Neural progenitor cell (in vitro differentiated cells): ENCODE results near the gene ZNF618. TPM values are rescaled to one million over a fixed set of nuclear protein-coding genes. Genes with fewer than 3 reads are reported as not detected.

ENCODE experiments used
- DNase-seq: peaks from one replicate; pipeline ENCODE4 v3.0.0-alpha.2; 2016; ENCODE audit warnings: low spot score
- H2AFZ ChIP-seq: fragments of 200-600 bp; sonication (generic); replicated peaks from 2 replicates; pipeline ENCODE4 v1.6.1; 2016; ENCODE audit warnings: antibody characterized with exemption
- H3F3A ChIP-seq: fragments of 200-600 bp; sonication (generic); 2 replicates; pipeline ENCODE4 v1.6.1; 2016; ENCODE audit warnings: antibody characterized with exemption, low read depth
- H3K27ac ChIP-seq: fragments of 200-600 bp; sonication (generic); 2 replicates; pipeline ENCODE4 v1.5.1; 2016; ENCODE audit warnings: mild to moderate bottlenecking
- H3K27me3 ChIP-seq: fragments of 200-600 bp; sonication (generic); 2 replicates; pipeline ENCODE4 v1.6.1; 2016; ENCODE audit warnings: mild to moderate bottlenecking, moderate library complexity
- H3K36me3 ChIP-seq: fragments of 200-600 bp; sonication (generic); 2 replicates; pipeline ENCODE4 v1.5.1; 2016
- H3K4me1 ChIP-seq: fragments of 200-600 bp; sonication (generic); 2 replicates; pipeline ENCODE4 v1.6.1; 2016; ENCODE audit warnings: mixed run types
- H3K4me2 ChIP-seq: fragments of 200-600 bp; sonication (generic); 2 replicates; pipeline ENCODE4 v1.6.1; 2016
- H3K4me3 ChIP-seq: fragments of 200-600 bp; sonication (generic); 2 replicates; pipeline ENCODE4 v1.5.1; 2016
- H3K79me2 ChIP-seq: fragments of 200-600 bp; sonication (generic); 2 replicates; pipeline ENCODE4 v1.6.1; 2016; ENCODE audit warnings: low read depth
- H3K9ac ChIP-seq: fragments of 200-600 bp; sonication (generic); 2 replicates; pipeline ENCODE4 v1.6.1; 2016
- H3K9me3 ChIP-seq: fragments of 200-600 bp; sonication (generic); 2 replicates; pipeline ENCODE4 v1.5.1; 2016; ENCODE audit warnings: low read depth
- H4K20me1 ChIP-seq: fragments of 200-600 bp; sonication (generic); 2 replicates; pipeline ENCODE4 v1.6.1; 2016; ENCODE audit warnings: low read depth
- H3K27ac Mint-ChIP-seq: 3 replicates; pipeline ENCODE4 v1.8.0; 2021; ENCODE audit warnings: mixed read lengths
- H3K27me3 Mint-ChIP-seq: 2 replicates; pipeline ENCODE4 v1.8.0; 2022; ENCODE audit warnings: low read depth, mild to moderate bottlenecking, inconsistent platforms, moderate library complexity, mixed read lengths; ENCODE audit not compliant: insufficient read depth
- H3K36me3 Mint-ChIP-seq: 3 replicates; pipeline ENCODE4 v1.8.0; 2021; ENCODE audit warnings: mixed read lengths
- H3K4me1 Mint-ChIP-seq: 3 replicates; pipeline ENCODE4 v1.8.0; 2021; ENCODE audit warnings: mixed read lengths
- H3K4me3 Mint-ChIP-seq: 3 replicates; pipeline ENCODE4 v1.8.0; 2021; ENCODE audit warnings: mild to moderate bottlenecking, moderate library complexity, mixed read lengths
- H3K9me3 Mint-ChIP-seq: 3 replicates; pipeline ENCODE4 v1.8.0; 2020; ENCODE audit warnings: mixed read lengths
- EZH2 ChIP-seq: fragments of 200-600 bp; sonication (generic); IDR thresholded peaks from 2 replicates; pipeline ENCODE4 v1.6.1; 2017; ENCODE audit warnings: antibody characterized with exemption, mild to moderate bottlenecking, moderate library complexity
- EZH2phosphoT487 ChIP-seq: fragments of 200-600 bp; sonication (generic); IDR thresholded peaks from 2 replicates; pipeline ENCODE4 v1.6.1; 2017; ENCODE audit warnings: antibody characterized with exemption
- total RNA-seq: library from RNA; depleted of rRNA; stranded (reverse); fragments of >200 nt; gene quantifications from 2 replicates; pipeline ENCODE4 v1.2.3, GENCODE V29; 2015; ENCODE audit warnings: low replicate concordance
- TF ChIP-seq, protein P1 (sequence below): fragments of 200-600 bp; sonication (generic); IDR thresholded peaks from 2 replicates; pipeline ENCODE4 v1.5.1; 2017; ENCODE audit warnings: antibody characterized with exemption, mild to moderate bottlenecking

The ZNF618 gene
- total RNA-seq, 1 donor from 2014 or later, result 10.5 TPM

DNA sequence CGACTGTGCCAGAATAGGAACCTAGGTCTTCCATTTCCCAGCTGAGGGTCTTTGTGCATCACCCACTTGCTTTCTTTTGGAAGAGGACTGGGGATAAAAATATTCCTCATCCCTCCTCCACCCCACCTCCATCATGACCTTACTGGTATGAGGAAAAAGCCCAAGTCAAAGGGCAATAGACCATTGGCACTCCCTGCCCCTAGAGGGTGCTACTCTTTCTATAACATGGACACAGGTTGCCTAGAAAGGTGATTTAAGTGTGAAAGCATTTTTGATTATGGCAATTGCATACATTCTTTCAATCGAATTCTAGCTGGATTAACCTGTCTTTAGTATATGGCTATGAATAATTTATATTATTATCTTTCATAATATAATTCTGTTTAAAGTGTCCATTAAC, 22.8 kb upstream of the ZNF618 start:
- Mint-ChIP-seq H3K27me3 (peaks cover 4% of the 10 kb centered on the region), H3K4me1 (peaks cover 11% of the 10 kb centered on the region), H3K36me3 (peaks cover 2% of the 10 kb centered on the region), H3K9me3 (peaks cover 24% of the 10 kb centered on the region), H3K4me3 (no peak overlapping the region), H3K27ac (no peak overlapping the region)
- no peak overlapping the region for H2AFZ ChIP-seq
- H3K9me3 ChIP-seq, result no peaks in the 10 kb centered on the region
- H3K4me3 ChIP-seq, result no peak overlapping the region
- no peak overlapping the region for H3K4me2 ChIP-seq
- H3F3A ChIP-seq, result no peaks in the 10 kb centered on the region
- peak; percentile 54 for DNase-seq
- H3K79me2 ChIP-seq, result no peaks in the 10 kb centered on the region
- H3K27ac ChIP-seq, result no peak overlapping the region
- H3K9ac ChIP-seq, result no peak overlapping the region
- H3K4me1 ChIP-seq, result peaks cover 9% of the 10 kb centered on the region
- no peaks in the 10 kb centered on the region for H3K36me3 ChIP-seq
- H3K27me3 ChIP-seq, result no peaks in the 10 kb centered on the region
- H4K20me1 ChIP-seq, result no peaks in the 10 kb centered on the region
- TF ChIP-seq, protein P1, sequence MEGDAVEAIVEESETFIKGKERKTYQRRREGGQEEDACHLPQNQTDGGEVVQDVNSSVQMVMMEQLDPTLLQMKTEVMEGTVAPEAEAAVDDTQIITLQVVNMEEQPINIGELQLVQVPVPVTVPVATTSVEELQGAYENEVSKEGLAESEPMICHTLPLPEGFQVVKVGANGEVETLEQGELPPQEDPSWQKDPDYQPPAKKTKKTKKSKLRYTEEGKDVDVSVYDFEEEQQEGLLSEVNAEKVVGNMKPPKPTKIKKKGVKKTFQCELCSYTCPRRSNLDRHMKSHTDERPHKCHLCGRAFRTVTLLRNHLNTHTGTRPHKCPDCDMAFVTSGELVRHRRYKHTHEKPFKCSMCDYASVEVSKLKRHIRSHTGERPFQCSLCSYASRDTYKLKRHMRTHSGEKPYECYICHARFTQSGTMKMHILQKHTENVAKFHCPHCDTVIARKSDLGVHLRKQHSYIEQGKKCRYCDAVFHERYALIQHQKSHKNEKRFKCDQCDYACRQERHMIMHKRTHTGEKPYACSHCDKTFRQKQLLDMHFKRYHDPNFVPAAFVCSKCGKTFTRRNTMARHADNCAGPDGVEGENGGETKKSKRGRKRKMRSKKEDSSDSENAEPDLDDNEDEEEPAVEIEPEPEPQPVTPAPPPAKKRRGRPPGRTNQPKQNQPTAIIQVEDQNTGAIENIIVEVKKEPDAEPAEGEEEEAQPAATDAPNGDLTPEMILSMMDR, result peak; percentile 69
- no peak for TF ChIP-seq EZH2phosphoT487

DNA sequence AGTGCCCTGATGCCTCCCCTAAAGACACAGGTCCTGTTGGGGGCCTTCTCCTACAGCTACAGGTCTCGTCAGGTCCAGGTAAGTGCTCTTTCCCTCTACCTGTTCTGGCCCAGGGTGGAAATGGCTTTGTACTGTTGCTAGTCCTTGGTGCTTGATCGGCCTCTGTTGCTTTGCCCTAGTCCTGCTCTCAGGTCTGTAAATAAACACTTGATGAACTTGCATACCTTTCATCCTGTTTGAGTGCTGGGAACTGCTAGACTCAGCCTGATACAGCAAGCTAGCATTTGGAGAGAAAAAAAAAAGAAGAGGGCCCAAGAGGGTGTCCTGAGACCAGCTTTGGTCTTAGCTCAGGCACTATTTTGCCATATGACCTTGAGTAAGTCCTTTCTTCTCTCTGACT, 21.8 kb upstream of the ZNF618 start:
- H2AFZ ChIP-seq, result no peak overlapping the region
- no peak overlapping the region for H3K4me3 Mint-ChIP-seq
- no peak overlapping the region for H3K4me3 ChIP-seq
- no peak overlapping the region for H3K27ac Mint-ChIP-seq
- no peaks in the 10 kb centered on the region for H4K20me1 ChIP-seq
- no peaks in the 10 kb centered on the region for H3K79me2 ChIP-seq
- peaks cover 13% of the 10 kb centered on the region for H3K4me1 ChIP-seq
- peaks cover 24% of the 10 kb centered on the region for H3K9me3 Mint-ChIP-seq
- H3F3A ChIP-seq, result no peaks in the 10 kb centered on the region
- H3K9me3 ChIP-seq, result no peaks in the 10 kb centered on the region
- no peak overlapping the region for H3K9ac ChIP-seq
- peaks cover 8% of the 10 kb centered on the region for H3K27me3 Mint-ChIP-seq
- peaks cover 18% of the 10 kb centered on the region for H3K4me1 Mint-ChIP-seq
- H3K27ac ChIP-seq, result no peak overlapping the region
- TF ChIP-seq EZH2 (no peak), EZH2phosphoT487 (no peak)
- TF ChIP-seq, protein P1, result no peak
- H3K27me3 ChIP-seq, result no peaks in the 10 kb centered on the region
- H3K36me3 ChIP-seq, result no peaks in the 10 kb centered on the region
- DNase-seq, result no peak
- H3K36me3 Mint-ChIP-seq, result peaks cover 2% of the 10 kb centered on the region
- H3K4me2 ChIP-seq, result no peak overlapping the region

DNA sequence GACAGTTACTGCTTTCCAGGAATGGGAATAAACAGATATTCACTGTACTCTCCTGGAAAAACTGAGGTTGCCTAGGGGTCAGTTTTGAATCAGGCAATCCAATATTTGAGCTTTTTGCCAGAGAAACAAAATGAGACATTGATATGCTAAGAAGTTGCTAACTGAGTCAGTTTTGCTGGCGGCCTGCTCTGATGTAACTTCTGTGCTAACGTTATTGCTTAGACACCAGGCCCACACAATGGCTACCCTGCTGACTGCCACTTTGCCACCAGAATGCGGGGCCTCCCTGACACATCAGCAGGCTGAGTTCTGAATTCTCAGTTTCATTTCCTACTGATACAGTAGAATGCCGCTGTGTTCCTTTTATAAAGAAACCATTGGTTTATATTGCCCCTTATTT, 18.2 kb upstream of the ZNF618 start:
- TF ChIP-seq EZH2, result no peak
- TF ChIP-seq, protein P1, result no peak
- TF ChIP-seq EZH2phosphoT487, result no peak
- Histone ChIP-seq H4K20me1 (no peaks in the 10 kb centered on the region), H3K9me3 (no peaks in the 10 kb centered on the region), H3K4me2 (peak overlapping the region; percentile 21), H3K36me3 (no peaks in the 10 kb centered on the region), H3K4me1 (peaks cover 13% of the 10 kb centered on the region), H3K4me3 (no peak overlapping the region), H3K79me2 (no peaks in the 10 kb centered on the region), H3K9ac (no peak overlapping the region), H3F3A (no peaks in the 10 kb centered on the region), H3K27ac (no peak overlapping the region), H2AFZ (peak overlapping the region; percentile 60), H3K27me3 (no peaks in the 10 kb centered on the region)
- H3K4me1 Mint-ChIP-seq, result peaks cover 18% of the 10 kb centered on the region
- peak overlapping the region; percentile 94 for H3K27ac Mint-ChIP-seq
- H3K27me3 Mint-ChIP-seq, result peaks cover 6% of the 10 kb centered on the region
- peaks cover 8% of the 10 kb centered on the region for H3K9me3 Mint-ChIP-seq
- DNase-seq, result peak; percentile 40
- H3K36me3 Mint-ChIP-seq, result peaks cover 2% of the 10 kb centered on the region
- no peak overlapping the region for H3K4me3 Mint-ChIP-seq
